Measurements from ENCODE around the gene PI3. TPM values are rescaled to one million over a fixed set of nuclear protein-coding genes. Genes with fewer than 3 reads are reported as not detected.

Gene PI3
- total and polyA plus RNA-seq, 8 donors = 0.25 to 165 (median 1.4) TPM; not detected in 5

- Histone ChIP-seq H3K27ac (no peak overlapping the region), H3K36me3 (no peaks in the 10 kb centered on the region), H3K27me3 (peaks cover 0 to 5% of the 10 kb centered on the region in 2 donors), H3K9me3 (no peaks in the 10 kb centered on the region), H3K4me3 (no peak overlapping the region), H3K4me1 (no peaks in the 10 kb centered on the region)
- intact Hi-C loops (cut with DNase I) = no loop called here
- TF ChIP-seq, protein P1, sequence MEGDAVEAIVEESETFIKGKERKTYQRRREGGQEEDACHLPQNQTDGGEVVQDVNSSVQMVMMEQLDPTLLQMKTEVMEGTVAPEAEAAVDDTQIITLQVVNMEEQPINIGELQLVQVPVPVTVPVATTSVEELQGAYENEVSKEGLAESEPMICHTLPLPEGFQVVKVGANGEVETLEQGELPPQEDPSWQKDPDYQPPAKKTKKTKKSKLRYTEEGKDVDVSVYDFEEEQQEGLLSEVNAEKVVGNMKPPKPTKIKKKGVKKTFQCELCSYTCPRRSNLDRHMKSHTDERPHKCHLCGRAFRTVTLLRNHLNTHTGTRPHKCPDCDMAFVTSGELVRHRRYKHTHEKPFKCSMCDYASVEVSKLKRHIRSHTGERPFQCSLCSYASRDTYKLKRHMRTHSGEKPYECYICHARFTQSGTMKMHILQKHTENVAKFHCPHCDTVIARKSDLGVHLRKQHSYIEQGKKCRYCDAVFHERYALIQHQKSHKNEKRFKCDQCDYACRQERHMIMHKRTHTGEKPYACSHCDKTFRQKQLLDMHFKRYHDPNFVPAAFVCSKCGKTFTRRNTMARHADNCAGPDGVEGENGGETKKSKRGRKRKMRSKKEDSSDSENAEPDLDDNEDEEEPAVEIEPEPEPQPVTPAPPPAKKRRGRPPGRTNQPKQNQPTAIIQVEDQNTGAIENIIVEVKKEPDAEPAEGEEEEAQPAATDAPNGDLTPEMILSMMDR (IDR thresholded peaks at IDR 0.05) = no peak
- no peak for ATAC-seq
- DNase-seq = no peak
These were observed 8.4 kb downstream of the PI3 start for GRCh38 chr20:45183084-45183483.

GRCh38 chr20:45187693-45188092 lies 13.0 kb downstream of the PI3 start:
- H3K27me3 ChIP-seq = peaks cover 0 to 5% of the 10 kb centered on the region in 2 donors
- ATAC-seq (no peak), DNase-seq (no peak)
- no peak overlapping the region for H3K4me3 ChIP-seq
- TF ChIP-seq, protein P1 (IDR thresholded peaks at IDR 0.05) = no peak
- no peaks in the 10 kb centered on the region for H3K9me3 ChIP-seq
- intact Hi-C loops (cut with DNase I) = no loop called here
- H3K4me1 ChIP-seq = no peaks in the 10 kb centered on the region
- no peaks in the 10 kb centered on the region for H3K36me3 ChIP-seq
- H3K27ac ChIP-seq = peak overlapping the region in 1 of 2 donors; percentile 48

GRCh38 chr20:45189067-45189609 lies 14.4 kb downstream of the PI3 start:
- intact Hi-C loops (cut with DNase I) = no loop called here
- DNase-seq = no peak
- Histone ChIP-seq H3K9me3 (no peaks in the 10 kb centered on the region), H3K4me3 (no peak overlapping the region), H3K4me1 (no peaks in the 10 kb centered on the region), H3K27me3 (peaks cover 0 to 5% of the 10 kb centered on the region in 2 donors), H3K27ac (no peak overlapping the region), H3K36me3 (no peaks in the 10 kb centered on the region)
- no peak for ATAC-seq
- TF ChIP-seq, protein P1 (IDR thresholded peaks at IDR 0.05) = no peak

- Histone ChIP-seq H3K27ac (no peak overlapping the region), H3K36me3 (no peaks in the 10 kb centered on the region), H3K27me3 (no peaks in the 10 kb centered on the region), H3K4me1 (no peaks in the 10 kb centered on the region), H3K4me3 (no peak overlapping the region), H3K9me3 (no peaks in the 10 kb centered on the region)
- TF ChIP-seq, protein P1 (IDR thresholded peaks at IDR 0.05) = no peak
- ATAC-seq (no peak), DNase-seq (no peak)
- intact Hi-C loops (cut with DNase I) = no loop called here
These were observed 15.2 kb downstream of the PI3 start for GRCh38 chr20:45189861-45190260.

- H3K4me1 ChIP-seq = no peaks in the 10 kb centered on the region
- no peaks in the 10 kb centered on the region for H3K9me3 ChIP-seq
- ATAC-seq = no peak
- intact Hi-C loops (cut with DNase I) = no loop called here
- H3K4me3 ChIP-seq = no peak overlapping the region
- H3K27me3 ChIP-seq = no peaks in the 10 kb centered on the region
- DNase-seq = no peak
- H3K27ac ChIP-seq = no peak overlapping the region
- H3K36me3 ChIP-seq = no peaks in the 10 kb centered on the region
- TF ChIP-seq, protein P1 (IDR thresholded peaks at IDR 0.05) = no peak
These were observed 17.2 kb downstream of the PI3 start for GRCh38 chr20:45191926-45192325.

All from left lung (tissue), 10 donors.